K562 (cell line): ENCODE data around the gene CEBPZ. TPM values are rescaled to one million over a fixed set of nuclear protein-coding genes. Genes with fewer than 3 reads are reported as not detected.

Source experiments
- CHD2 ChIP-seq: IDR thresholded peaks from 2 replicates; pipeline ENCODE4 v1.6.1; 2011; ENCODE audit warnings: low read depth, low read length
- DIDO1 ChIP-seq: fragments of 450-650 bp; IDR thresholded peaks from 2 replicates; pipeline ENCODE4 v1.6.1; 2016; ENCODE audit warnings: low read depth, missing biosample characterization, missing genetic modification characterization
- ETV6 ChIP-seq, 3 experiments: fragments of 150-350 bp in 1 of 3; sonication (generic) in 1 of 3; formaldehyde crosslinking in 1 of 3; IDR thresholded peaks; 2 replicates each; pipeline versions ENCODE4 v1.6.1 to v1.8.0; 2014 to 2022; ENCODE audit warnings: borderline replicate concordance in 2 of 3, low read depth in 2 of 3, antibody characterized with exemption in 1 of 3, low read length in 1 of 3, mild to moderate bottlenecking in 1 of 3, missing genetic modification reagents in 1 of 3
- HNRNPLL ChIP-seq: fragments of 200-400 bp; formaldehyde crosslinking; IDR thresholded peaks from 2 replicates; pipeline ENCODE4 v1.6.1; 2017; ENCODE audit warnings: low read length, low read depth, mild to moderate bottlenecking; ENCODE audit not compliant: poor library complexity, severe bottlenecking
- MAZ ChIP-seq, 2 experiments: fragments of 450-650 bp in 1 of 2; sonication (generic) in 1 of 2; formaldehyde crosslinking; IDR thresholded peaks in 1 of 2; conservative IDR thresholded peaks in 1 of 2; 2 replicates each; pipeline versions ENCODE4 v1.4.0 to v1.5.0; 2020; ENCODE audit warnings: mild to moderate bottlenecking in 1 of 2, missing genetic modification reagents in 1 of 2
- MEIS2 ChIP-seq: fragments of 450-650 bp; IDR thresholded peaks from 2 replicates; pipeline ENCODE4 v1.6.1; 2014; ENCODE audit warnings: mild to moderate bottlenecking; ENCODE audit not compliant: partially characterized antibody
- NFE2L1 ChIP-seq: fragments of 450-650 bp; IDR thresholded peaks from 2 replicates; pipeline ENCODE4 v1.6.1; 2016; ENCODE audit warnings: missing genetic modification characterization, low read depth, mild to moderate bottlenecking, missing compliant biosample characterization, moderate library complexity, borderline replicate concordance
- POLR2A ChIP-seq: fragments of 450-650 bp; conservative IDR thresholded peaks from 2 replicates; pipeline ENCODE4 v1.6.1; 2016
- POLR2AphosphoS5 ChIP-seq: IDR thresholded peaks from 2 replicates; pipeline ENCODE4 v1.6.1; 2011; ENCODE audit warnings: mild to moderate bottlenecking, low read depth, low read length, moderate library complexity; ENCODE audit not compliant: control insufficient read depth, insufficient read depth
- PTBP1 ChIP-seq: fragments of 200-400 bp; formaldehyde crosslinking; IDR thresholded peaks from 2 replicates; pipeline ENCODE4 v1.6.1; 2017; ENCODE audit warnings: low read depth, low read length
- TOE1 ChIP-seq, 2 experiments: fragments of 450-650 bp in 1 of 2; sonication (generic) in 1 of 2; formaldehyde crosslinking in 1 of 2; IDR thresholded peaks; 2 replicates each; pipeline versions ENCODE4 v1.7.1 to v1.8.0; 2016 to 2022; ENCODE audit warnings: borderline replicate concordance in 2 of 2, mild to moderate bottlenecking in 2 of 2, antibody characterized with exemption in 1 of 2, inconsistent platforms in 1 of 2, low read depth in 1 of 2, missing genetic modification reagents in 1 of 2, moderate library complexity in 1 of 2
- ZFX ChIP-seq: sonication (generic); formaldehyde crosslinking; IDR thresholded peaks from 2 replicates; pipeline ENCODE4 v1.8.0; 2022; ENCODE audit warnings: mild to moderate bottlenecking, missing genetic modification reagents, moderate library complexity
- ZNF431 ChIP-seq: sonication (generic); formaldehyde crosslinking; IDR thresholded peaks from 2 replicates; pipeline ENCODE4 v1.8.0; 2022; ENCODE audit warnings: mild to moderate bottlenecking, missing genetic modification reagents
- polyA plus RNA-seq, 8 experiments: library from polyadenylated mRNA; depleted of rRNA in 4 of 8; stranded (reverse) in 5 of 8; unstranded in 3 of 8; fragments of >200 nt; fragmentation: Nextera tagmentation in 2 of 8; fragmentation: Illumina TruSeq in 1 of 8; extraction: Ambion mirVana in 2 of 8; extraction: Trizol in 1 of 8; gene quantifications; 2 replicates each; pipeline versions ENCODE4 v1.2.1 to v1.2.3, GENCODE V29; 2011 to 2014; ENCODE audit warnings: inconsistent platforms in 1 of 8, missing spikeins in 1 of 8
- total RNA-seq, 7 experiments: library from RNA; depleted of rRNA in 6 of 7; stranded (reverse); fragments of >200 nt in 6 of 7; fragmentation: Illumina TruSeq in 2 of 7; extraction: Trizol in 2 of 7; gene quantifications; 2 replicates each; pipeline versions ENCODE4 v1.2.1 to v1.2.3, GENCODE V29; 2011 to 2021; ENCODE audit warnings: low replicate concordance in 1 of 7
- TF ChIP-seq, protein P1 (sequence below), 2 experiments: IDR thresholded peaks; 2 replicates each; pipeline ENCODE4 v1.6.1; 2011; ENCODE audit warnings: borderline replicate concordance in 1 of 2, control low read depth in 1 of 2, low read depth in 1 of 2, low read length in 1 of 2, mild to moderate bottlenecking in 1 of 2, mixed read lengths in 1 of 2, moderate library complexity in 1 of 2; ENCODE audit not compliant: insufficient read depth in 1 of 2, insufficient read length in 1 of 2, poor library complexity in 1 of 2, severe bottlenecking in 1 of 2; ENCODE audit errors: extremely low read depth in 1 of 2
- TF ChIP-seq, protein P2 (sequence below): fragments of 250-450 bp; sonication (Bioruptor Pico); IDR thresholded peaks from 2 replicates; pipeline ENCODE4 v1.9.0; 2021; ENCODE audit warnings: mild to moderate bottlenecking, inconsistent platforms
- TF ChIP-seq, protein P3 (sequence below): fragments of 250-450 bp; sonication (Bioruptor Pico); IDR thresholded peaks from 2 replicates; pipeline ENCODE4 v1.8.0; 2021; ENCODE audit warnings: moderate library complexity, mild to moderate bottlenecking, inconsistent platforms
- TF ChIP-seq, protein P4 (sequence below): fragments of 450-650 bp; IDR thresholded peaks from 2 replicates; pipeline ENCODE4 v1.6.1; 2016; ENCODE audit warnings: antibody characterized with exemption

Gene CEBPZ
- total and polyA plus RNA-seq, 9 of the 15 experiments (the other 6 are each of a cell fraction or from before 2014, with no cell fraction given) = 49.7 to 160 (median 82.8) TPM

DNA sequence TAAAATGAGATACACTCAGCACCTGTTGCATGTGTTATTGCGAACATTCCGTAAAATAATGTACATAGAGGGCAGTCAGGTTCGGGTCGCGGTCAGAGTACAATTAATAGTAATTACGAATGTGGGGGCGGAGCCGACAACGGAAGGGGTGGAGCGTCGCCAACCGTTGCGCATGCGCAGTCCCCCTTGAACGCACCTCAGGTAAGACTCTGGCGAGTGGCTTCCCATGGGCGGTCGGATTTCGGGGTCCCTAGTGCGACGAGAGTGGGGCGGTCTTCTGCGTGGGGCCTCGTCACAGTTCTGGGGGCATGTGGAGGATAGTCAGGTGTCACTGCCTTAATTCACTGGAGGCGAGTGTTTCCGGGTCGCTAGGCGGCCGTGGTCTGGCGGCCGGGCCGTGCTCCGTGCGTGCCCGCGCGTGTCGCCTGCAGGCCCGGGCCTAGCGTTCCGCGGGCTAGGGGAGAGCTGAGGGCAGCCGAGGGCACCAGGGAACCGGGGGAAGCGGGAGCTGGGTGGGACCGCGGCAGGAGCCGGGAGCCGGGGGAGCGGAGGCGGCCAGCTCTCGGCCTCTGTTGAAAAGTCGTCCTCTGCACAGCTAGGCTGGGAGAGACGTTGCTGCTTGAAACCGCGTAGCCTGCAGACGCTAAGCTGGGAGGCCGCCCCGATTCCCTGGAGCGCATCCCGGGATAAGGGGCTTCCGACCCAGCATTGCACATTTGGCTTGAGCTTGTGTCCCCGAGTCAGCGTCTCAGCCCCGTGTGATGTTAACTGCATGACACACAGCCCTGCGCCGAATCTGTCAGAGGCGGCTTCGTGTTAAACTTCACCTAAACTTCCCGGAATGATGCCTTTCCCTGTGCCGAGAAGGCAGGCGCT, 34.8 kb downstream of the CEBPZ start, which contains the start of gene CEBPZOS (continued):
- TF ChIP-seq, protein P1, sequence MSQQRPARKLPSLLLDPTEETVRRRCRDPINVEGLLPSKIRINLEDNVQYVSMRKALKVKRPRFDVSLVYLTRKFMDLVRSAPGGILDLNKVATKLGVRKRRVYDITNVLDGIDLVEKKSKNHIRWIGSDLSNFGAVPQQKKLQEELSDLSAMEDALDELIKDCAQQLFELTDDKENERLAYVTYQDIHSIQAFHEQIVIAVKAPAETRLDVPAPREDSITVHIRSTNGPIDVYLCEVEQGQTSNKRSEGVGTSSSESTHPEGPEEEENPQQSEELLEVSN (IDR thresholded peaks at IDR 0.05; ENCODE audit: borderline replicate concordance in 1 of 2, extremely low read depth in 1 of 2, insufficient read depth in 1 of 2, insufficient read length in 1 of 2, low read depth in 1 of 2, low read length in 1 of 2, poor library complexity in 1 of 2, severe bottlenecking in 1 of 2) = peak; percentile 67 to 83
- TF ChIP-seq CHD2 (no peak), POLR2AphosphoS5 (peak; percentile 90), ZFX (CRISPR knock-in tag) (peak; percentile 100), NFE2L1 (no peak), ZNF431 (no peak; the same call in 1 of the 2 replicates), DIDO1 (tag) (no peak), PTBP1 (no peak), ETV6 (IDR thresholded peaks at IDR 0.05; ENCODE audit: borderline replicate concordance in 1 of 2, low read depth in 2 of 2, low read length in 1 of 2) (no peak), ETV6 (CRISPR knock-in tag; IDR thresholded peaks at IDR 0.05; ENCODE audit: borderline replicate concordance) (0 out of 2 replicates have a peak, but pooled peaks have one; percentile 49), HNRNPLL (peak; percentile 85), MAZ (CRISPR knock-in tag; conservative IDR thresholded peaks at IDR 0.05 in 1 of 2, IDR thresholded peaks at IDR 0.05 in 1 of 2) (peak; percentile 58 to 67), MEIS2 (peak; percentile 89), POLR2A (peak; percentile 93), TOE1 (IDR thresholded peaks at IDR 0.05; ENCODE audit: borderline replicate concordance) (0 out of 2 replicates have a peak, but pooled peaks have one; percentile 22), TOE1 (CRISPR knock-in tag; IDR thresholded peaks at IDR 0.05; ENCODE audit: borderline replicate concordance, low read depth) (0 out of 2 replicates have a peak, but pooled peaks have one; percentile 84)
- TF ChIP-seq, protein P2, sequence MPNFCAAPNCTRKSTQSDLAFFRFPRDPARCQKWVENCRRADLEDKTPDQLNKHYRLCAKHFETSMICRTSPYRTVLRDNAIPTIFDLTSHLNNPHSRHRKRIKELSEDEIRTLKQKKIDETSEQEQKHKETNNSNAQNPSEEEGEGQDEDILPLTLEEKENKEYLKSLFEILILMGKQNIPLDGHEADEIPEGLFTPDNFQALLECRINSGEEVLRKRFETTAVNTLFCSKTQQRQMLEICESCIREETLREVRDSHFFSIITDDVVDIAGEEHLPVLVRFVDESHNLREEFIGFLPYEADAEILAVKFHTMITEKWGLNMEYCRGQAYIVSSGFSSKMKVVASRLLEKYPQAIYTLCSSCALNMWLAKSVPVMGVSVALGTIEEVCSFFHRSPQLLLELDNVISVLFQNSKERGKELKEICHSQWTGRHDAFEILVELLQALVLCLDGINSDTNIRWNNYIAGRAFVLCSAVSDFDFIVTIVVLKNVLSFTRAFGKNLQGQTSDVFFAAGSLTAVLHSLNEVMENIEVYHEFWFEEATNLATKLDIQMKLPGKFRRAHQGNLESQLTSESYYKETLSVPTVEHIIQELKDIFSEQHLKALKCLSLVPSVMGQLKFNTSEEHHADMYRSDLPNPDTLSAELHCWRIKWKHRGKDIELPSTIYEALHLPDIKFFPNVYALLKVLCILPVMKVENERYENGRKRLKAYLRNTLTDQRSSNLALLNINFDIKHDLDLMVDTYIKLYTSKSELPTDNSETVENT (CRISPR knock-in tag) = peak; percentile 73
- TF ChIP-seq, protein P3, sequence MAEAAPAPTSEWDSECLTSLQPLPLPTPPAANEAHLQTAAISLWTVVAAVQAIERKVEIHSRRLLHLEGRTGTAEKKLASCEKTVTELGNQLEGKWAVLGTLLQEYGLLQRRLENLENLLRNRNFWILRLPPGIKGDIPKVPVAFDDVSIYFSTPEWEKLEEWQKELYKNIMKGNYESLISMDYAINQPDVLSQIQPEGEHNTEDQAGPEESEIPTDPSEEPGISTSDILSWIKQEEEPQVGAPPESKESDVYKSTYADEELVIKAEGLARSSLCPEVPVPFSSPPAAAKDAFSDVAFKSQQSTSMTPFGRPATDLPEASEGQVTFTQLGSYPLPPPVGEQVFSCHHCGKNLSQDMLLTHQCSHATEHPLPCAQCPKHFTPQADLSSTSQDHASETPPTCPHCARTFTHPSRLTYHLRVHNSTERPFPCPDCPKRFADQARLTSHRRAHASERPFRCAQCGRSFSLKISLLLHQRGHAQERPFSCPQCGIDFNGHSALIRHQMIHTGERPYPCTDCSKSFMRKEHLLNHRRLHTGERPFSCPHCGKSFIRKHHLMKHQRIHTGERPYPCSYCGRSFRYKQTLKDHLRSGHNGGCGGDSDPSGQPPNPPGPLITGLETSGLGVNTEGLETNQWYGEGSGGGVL (CRISPR knock-in tag) = no peak
- TF ChIP-seq, protein P4, sequence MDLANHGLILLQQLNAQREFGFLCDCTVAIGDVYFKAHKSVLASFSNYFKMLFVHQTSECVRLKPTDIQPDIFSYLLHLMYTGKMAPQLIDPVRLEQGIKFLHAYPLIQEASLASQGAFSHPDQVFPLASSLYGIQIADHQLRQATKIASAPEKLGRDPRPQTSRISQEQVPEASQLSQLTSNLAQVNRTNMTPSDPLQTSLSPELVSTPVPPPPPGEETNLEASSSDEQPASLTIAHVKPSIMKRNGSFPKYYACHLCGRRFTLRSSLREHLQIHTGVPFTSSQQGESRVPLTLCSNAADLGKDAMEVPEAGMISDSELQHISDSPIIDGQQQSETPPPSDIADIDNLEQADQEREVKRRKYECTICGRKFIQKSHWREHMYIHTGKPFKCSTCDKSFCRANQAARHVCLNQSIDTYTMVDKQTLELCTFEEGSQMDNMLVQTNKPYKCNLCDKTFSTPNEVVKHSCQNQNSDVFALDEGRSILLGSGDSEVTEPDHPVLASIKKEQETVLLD = peak; percentile 99
